Glutamatergic neuron (in vitro differentiated cells): ENCODE results near the gene KIF21B. TPM values are rescaled to one million over a fixed set of nuclear protein-coding genes. Genes with fewer than 3 reads are reported as not detected.

ENCODE experiments used
- DNase-seq: peaks from one replicate; pipeline ENCODE4 v3.0.0; 2022
- H3K27ac Mint-ChIP-seq: one replicate; pipeline ENCODE4 v1.8.0; 2020; ENCODE audit warnings: mild to moderate bottlenecking, mixed read lengths, inconsistent platforms; ENCODE audit not compliant: unreplicated experiment
- H3K27me3 Mint-ChIP-seq: one replicate; pipeline ENCODE4 v1.8.0; 2020; ENCODE audit warnings: mild to moderate bottlenecking, moderate library complexity, mixed read lengths, inconsistent platforms; ENCODE audit not compliant: unreplicated experiment
- H3K36me3 Mint-ChIP-seq: one replicate; pipeline ENCODE4 v1.8.0; 2020; ENCODE audit warnings: mild to moderate bottlenecking, mixed read lengths, inconsistent platforms; ENCODE audit not compliant: unreplicated experiment
- H3K4me1 Mint-ChIP-seq: one replicate; pipeline ENCODE4 v1.8.0; 2020; ENCODE audit warnings: mild to moderate bottlenecking, low read depth, mixed read lengths, inconsistent platforms; ENCODE audit not compliant: unreplicated experiment
- H3K4me3 Mint-ChIP-seq: one replicate; pipeline ENCODE4 v1.8.0; 2020; ENCODE audit warnings: mild to moderate bottlenecking, mixed read lengths, inconsistent platforms; ENCODE audit not compliant: unreplicated experiment
- H3K9me3 Mint-ChIP-seq: one replicate; pipeline ENCODE4 v1.8.0; 2020; ENCODE audit warnings: mild to moderate bottlenecking, moderate library complexity, mixed read lengths, inconsistent platforms; ENCODE audit not compliant: unreplicated experiment
- CTCF ChIP-seq: fragments of 200-600 bp; sonication (generic); IDR thresholded peaks from one replicate; pipeline ENCODE4 v1.5.0; 2021; ENCODE audit not compliant: partially characterized antibody, unreplicated experiment
- total RNA-seq: library from RNA; stranded (reverse); fragmentation: NEBNext Ultra II Directional; extraction: Animal tissue kit (Norgen Biotek cat#: 25700); gene quantifications from one replicate; pipeline ENCODE4 v1.2.1, GENCODE V29; 2021; ENCODE audit not compliant: unreplicated experiment

The KIF21B gene
- total RNA-seq, 1 donor from 2014 or later = 51.1 TPM

GRCh38 chr1:201032408-201032807 is 8.9 kb upstream of the KIF21B start:
- H3K27ac Mint-ChIP-seq = no peak overlapping the region
- DNase-seq = no peak
- no peak for TF ChIP-seq CTCF
- H3K36me3 Mint-ChIP-seq = no peaks in the 10 kb centered on the region
- peaks cover 4% of the 10 kb centered on the region for H3K4me1 Mint-ChIP-seq
- no peak overlapping the region for H3K4me3 Mint-ChIP-seq
- H3K27me3 Mint-ChIP-seq = peaks cover 2% of the 10 kb centered on the region
- H3K9me3 Mint-ChIP-seq = peaks cover 2% of the 10 kb centered on the region

DNA sequence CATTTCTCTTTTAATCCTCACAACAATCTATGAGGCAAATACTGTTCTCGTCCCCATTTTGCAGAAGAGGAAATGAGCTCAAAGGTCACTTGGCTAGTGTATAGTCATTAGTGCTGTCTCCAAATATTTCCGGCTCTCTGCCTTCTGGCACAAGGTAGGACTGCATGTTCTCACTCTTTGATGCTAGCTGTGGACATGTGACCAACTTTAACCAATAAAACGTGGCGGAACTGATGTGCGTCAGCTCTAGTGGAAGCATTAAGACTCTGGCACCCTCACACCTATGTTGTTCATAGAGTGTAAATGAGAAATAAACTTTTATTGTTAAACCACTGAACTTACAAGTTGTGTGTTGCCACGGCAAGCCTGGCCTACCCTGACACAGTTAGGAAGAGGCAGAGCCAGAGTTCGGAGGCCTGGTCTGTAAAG is 5.0 kb upstream of the KIF21B start:
- Mint-ChIP-seq H3K36me3 (no peaks in the 10 kb centered on the region), H3K9me3 (peaks cover 4% of the 10 kb centered on the region), H3K27ac (no peak overlapping the region), H3K4me1 (peaks cover 5% of the 10 kb centered on the region), H3K4me3 (no peak overlapping the region), H3K27me3 (peaks cover 4% of the 10 kb centered on the region)
- no peak for TF ChIP-seq CTCF
- DNase-seq = no peak

DNA sequence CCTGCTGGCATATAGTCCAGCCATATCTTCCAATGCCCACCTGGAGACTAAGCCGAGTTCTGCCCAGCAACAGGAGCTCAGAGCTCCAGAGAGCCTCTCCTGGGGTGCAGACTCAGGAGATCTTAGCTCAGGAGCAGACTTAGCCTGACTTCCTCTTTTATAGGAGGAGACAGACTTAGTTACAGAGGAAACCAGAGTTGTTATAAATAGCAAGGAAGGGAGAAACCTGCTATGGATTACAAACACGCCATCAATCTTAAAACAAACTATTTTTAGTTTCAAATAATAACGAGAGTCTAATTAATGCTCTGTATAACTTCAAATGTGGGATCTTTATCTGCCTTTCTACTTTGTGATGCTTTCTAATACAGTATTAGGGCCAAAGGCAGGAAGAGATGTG is 3.3 kb upstream of the KIF21B start:
- Mint-ChIP-seq H3K4me1 (peaks cover 11% of the 10 kb centered on the region), H3K27ac (no peak overlapping the region), H3K36me3 (no peaks in the 10 kb centered on the region), H3K4me3 (no peak overlapping the region), H3K9me3 (peaks cover 4% of the 10 kb centered on the region), H3K27me3 (peaks cover 7% of the 10 kb centered on the region)
- TF ChIP-seq CTCF = no peak
- no peak for DNase-seq

DNA sequence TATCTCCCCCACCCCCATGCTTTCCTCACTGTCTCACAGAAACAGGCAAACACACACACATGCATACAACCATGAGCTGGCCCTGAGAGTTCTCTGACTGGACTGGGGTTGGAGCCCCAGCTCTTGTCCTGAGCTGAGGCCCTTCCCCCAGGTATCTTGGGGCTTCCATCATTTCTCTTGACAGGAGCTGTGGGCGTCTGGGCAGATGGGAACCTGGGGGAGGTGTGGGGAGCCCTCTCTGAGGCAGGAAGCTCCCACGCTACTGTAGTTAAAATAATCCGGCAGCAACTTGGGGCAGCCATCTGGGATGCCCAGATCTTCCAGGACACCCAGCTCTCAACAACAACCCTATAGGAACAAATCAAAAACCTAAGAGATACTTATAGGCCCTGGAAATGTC is 2.7 kb upstream of the KIF21B start:
- H3K9me3 Mint-ChIP-seq = peaks cover 4% of the 10 kb centered on the region
- H3K27ac Mint-ChIP-seq = no peak overlapping the region
- H3K4me3 Mint-ChIP-seq = no peak overlapping the region
- peaks cover 14% of the 10 kb centered on the region for H3K4me1 Mint-ChIP-seq
- peaks cover 9% of the 10 kb centered on the region for H3K27me3 Mint-ChIP-seq
- H3K36me3 Mint-ChIP-seq = no peaks in the 10 kb centered on the region
- no peak for TF ChIP-seq CTCF
- DNase-seq = no peak

- H3K36me3 Mint-ChIP-seq = no peaks in the 10 kb centered on the region
- no peak for DNase-seq
These were observed 2.1 kb upstream of the KIF21B start for GRCh38 chr1:201025571-201026002.

More at GRCh38 chr1:201025571-201026002, 2.1 kb upstream of the KIF21B start:
- H3K27ac Mint-ChIP-seq = no peak overlapping the region
- peaks cover 7% of the 10 kb centered on the region for H3K9me3 Mint-ChIP-seq
- peaks cover 18% of the 10 kb centered on the region for H3K4me1 Mint-ChIP-seq
- H3K27me3 Mint-ChIP-seq = peaks cover 12% of the 10 kb centered on the region
- H3K4me3 Mint-ChIP-seq = no peak overlapping the region
- no peak for TF ChIP-seq CTCF
